ENCODE measurements around the gene VSTM2L.

The VSTM2L gene

GRCh38 chr20:37936451-37936850 lies 33.5 kb downstream of the VSTM2L start:
- DNase-seq (ENCODE audit: low read depth), result no peak
- H3K4me3 ChIP-seq (ENCODE audit: control insufficient read depth, low read depth, low read length), result no peak overlapping the region
- no peak for TF ChIP-seq CTCF (conservative IDR thresholded peaks at IDR 0.05; ENCODE audit: control insufficient read depth, insufficient read depth, low read depth, low read length)

- DNase-seq (ENCODE audit: low read depth), result no peak
- no peak overlapping the region for H3K4me3 ChIP-seq (ENCODE audit: control insufficient read depth, low read depth, low read length)
- TF ChIP-seq CTCF (conservative IDR thresholded peaks at IDR 0.05; ENCODE audit: control insufficient read depth, insufficient read depth, low read depth, low read length), result no peak
These were observed 34.8 kb downstream of the VSTM2L start for GRCh38 chr20:37937686-37938085.

- TF ChIP-seq CTCF (conservative IDR thresholded peaks at IDR 0.05; ENCODE audit: control insufficient read depth, insufficient read depth, low read depth, low read length), result no peak
- no peak for DNase-seq (ENCODE audit: low read depth)
- H3K4me3 ChIP-seq (ENCODE audit: control insufficient read depth, low read depth, low read length), result no peak overlapping the region
These were observed 35.3 kb downstream of the VSTM2L start for GRCh38 chr20:37938181-37938750.

- H3K4me3 ChIP-seq (ENCODE audit: control insufficient read depth, low read depth, low read length), result no peak overlapping the region
- TF ChIP-seq CTCF (conservative IDR thresholded peaks at IDR 0.05; ENCODE audit: control insufficient read depth, insufficient read depth, low read depth, low read length), result no peak
- DNase-seq (ENCODE audit: low read depth), result no peak
These were observed 36.0 kb downstream of the VSTM2L start for GRCh38 chr20:37938954-37939353.

GRCh38 chr20:37939701-37940560 lies 37.0 kb downstream of the VSTM2L start:
- DNase-seq (ENCODE audit: low read depth), result no peak
- TF ChIP-seq CTCF (conservative IDR thresholded peaks at IDR 0.05; ENCODE audit: control insufficient read depth, insufficient read depth, low read depth, low read length), result no peak
- no peak overlapping the region for H3K4me3 ChIP-seq (ENCODE audit: control insufficient read depth, low read depth, low read length)

- no peak overlapping the region for H3K4me3 ChIP-seq (ENCODE audit: control insufficient read depth, low read depth, low read length)
- no peak for TF ChIP-seq CTCF (conservative IDR thresholded peaks at IDR 0.05; ENCODE audit: control insufficient read depth, insufficient read depth, low read depth, low read length)
- DNase-seq (ENCODE audit: low read depth), result no peak
These were observed 37.9 kb downstream of the VSTM2L start for GRCh38 chr20:37940858-37941257.

All from fibroblast of mammary gland (primary cell).